ENCODE measurements around the gene NKX2-8.

- no peak for TF ChIP-seq CTCF (IDR thresholded peaks at IDR 0.05)
- no peak for TF ChIP-seq POLR2A (IDR thresholded peaks at IDR 0.05)
These were observed 36.2 kb upstream of the NKX2-8 start for GRCh38 chr14:36618641-36619040.

Data from vagina (tissue), 2 donors.